GM11168 (cell line): ENCODE measurements around the gene AKT1S1.

Experiments used
- in situ Hi-C: fragments of 300-500 bp; cut with MboI; formaldehyde crosslinking; loops from one replicate; pipeline ENCODE4 v1.12.0; 2022; ENCODE audit warnings: low sequenced_read_pairs; ENCODE audit not compliant: unreplicated experiment

Gene AKT1S1

GRCh38 chr19:49871349-49871985, 5.7 kb downstream of the AKT1S1 start:
- in situ Hi-C loops = no loop called here

GRCh38 chr19:49870309-49870901, 6.8 kb downstream of the AKT1S1 start:
- in situ Hi-C loops = no loop called here

- in situ Hi-C loops = no loop called here
Measured at GRCh38 chr19:49869484-49870308, 7.5 kb downstream of the AKT1S1 start.

GRCh38 chr19:49869009-49869483, 8.1 kb downstream of the AKT1S1 start:
- in situ Hi-C loops = no loop called here

GRCh38 chr19:49866933-49867782, 10.0 kb downstream of the AKT1S1 start, which contains the start of gene PNKP:
TSS of gene PNKP (minus strand) at chr19:49867576. CDS start at chr19:49867204, 372 bp downstream.
- in situ Hi-C loops = no loop called here

- in situ Hi-C loops = no loop called here
Measured at GRCh38 chr19:49864890-49865289, 12.3 kb downstream of the AKT1S1 start.

- in situ Hi-C loops = no loop called here
Measured at GRCh38 chr19:49863935-49864320, 13.2 kb downstream of the AKT1S1 start.

GRCh38 chr19:49863254-49863934, 13.8 kb downstream of the AKT1S1 start:
- in situ Hi-C loops = no loop called here

- in situ Hi-C loops = no loop called here
Measured at GRCh38 chr19:49862391-49863253, 14.5 kb downstream of the AKT1S1 start.

GRCh38 chr19:49861541-49862378, 15.4 kb downstream of the AKT1S1 start:
- in situ Hi-C loops = no loop called here

GRCh38 chr19:49861107-49861506, 16.0 kb downstream of the AKT1S1 start:
- in situ Hi-C loops = no loop called here

- in situ Hi-C loops = no loop called here
Measured at GRCh38 chr19:49860336-49861102, 16.6 kb downstream of the AKT1S1 start.

GRCh38 chr19:49859682-49860335, 17.3 kb downstream of the AKT1S1 start:
- in situ Hi-C loops = no loop called here

- in situ Hi-C loops = no loop called here
Measured at GRCh38 chr19:49858088-49858985, 18.8 kb downstream of the AKT1S1 start.

GRCh38 chr19:49857838-49858087, 19.4 kb downstream of the AKT1S1 start:
- in situ Hi-C loops = no loop called here
